Measurements from ENCODE around the gene RNF7.
"Not testable (repeated sequence)": the region's sequence is repeated elsewhere in the genome, so short reads cannot be mapped to it uniquely, and the experiment has no call there.

Gene RNF7

DNA sequence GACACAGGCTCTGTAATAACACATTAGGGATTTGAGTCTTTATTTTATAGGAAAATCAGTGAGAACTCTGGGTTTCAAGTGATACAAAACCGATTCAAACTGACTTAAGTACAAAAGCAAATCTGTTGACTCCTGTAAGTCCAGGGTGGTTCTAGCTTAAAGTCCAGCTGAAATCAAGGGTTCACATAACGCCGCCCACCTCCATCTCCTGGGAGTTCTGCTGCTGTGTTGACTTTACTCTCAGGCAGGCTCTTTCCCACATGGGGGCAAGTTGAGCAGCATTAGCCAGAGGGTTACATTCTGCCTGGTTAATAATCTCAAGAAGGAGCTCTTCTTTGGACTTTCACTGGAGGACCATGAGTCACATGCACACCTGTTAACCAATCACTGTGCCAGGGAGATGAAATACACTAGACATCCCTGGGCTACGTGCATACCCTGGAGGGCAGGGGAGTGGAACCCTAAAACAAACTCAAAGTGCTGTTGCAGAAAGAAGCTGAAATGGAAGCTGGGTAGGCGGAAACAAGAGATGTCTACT, 9.7 kb upstream of the RNF7 start:
- DNase-seq = no peak

DNA sequence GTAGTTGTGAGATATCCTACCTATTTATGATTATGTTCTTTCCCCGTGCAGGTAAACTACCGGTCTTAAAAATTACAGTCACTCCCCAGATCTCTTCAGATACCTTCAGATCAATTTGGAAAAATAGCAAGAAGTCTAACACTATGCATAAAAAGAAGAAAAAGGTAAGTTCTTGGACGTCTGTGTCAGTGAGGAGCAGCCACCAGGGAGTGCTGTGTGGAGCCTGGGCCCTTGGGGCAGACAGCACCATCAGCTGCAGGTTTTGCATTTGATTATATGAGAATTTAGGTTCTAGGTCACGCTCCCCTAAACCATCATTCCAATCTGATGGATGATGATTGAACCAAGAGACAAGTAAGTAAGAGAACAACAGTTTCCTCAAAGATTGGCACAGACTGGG, 8.9 kb upstream of the RNF7 start:
- no peak for DNase-seq

DNA sequence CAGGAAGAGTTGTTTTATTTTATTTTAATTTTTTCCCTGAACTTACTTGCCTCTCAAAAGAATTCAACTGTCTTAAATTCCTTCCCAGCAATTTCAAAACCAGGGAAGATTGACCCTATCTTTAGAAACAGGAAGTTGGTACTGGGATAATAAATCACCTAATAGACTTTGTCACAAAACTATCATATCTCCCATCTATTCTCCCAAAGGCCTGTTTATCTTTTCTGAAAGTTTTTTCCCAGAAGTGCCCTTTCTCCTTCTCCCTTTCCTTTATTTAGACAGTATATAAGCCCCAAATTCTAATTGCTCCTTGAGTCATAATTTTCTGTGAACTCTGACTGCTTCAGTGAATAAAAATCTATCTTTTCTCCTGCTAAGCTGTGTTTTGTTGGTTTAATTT, 2.9 kb upstream of the RNF7 start:
- DNase-seq = no peak

DNA sequence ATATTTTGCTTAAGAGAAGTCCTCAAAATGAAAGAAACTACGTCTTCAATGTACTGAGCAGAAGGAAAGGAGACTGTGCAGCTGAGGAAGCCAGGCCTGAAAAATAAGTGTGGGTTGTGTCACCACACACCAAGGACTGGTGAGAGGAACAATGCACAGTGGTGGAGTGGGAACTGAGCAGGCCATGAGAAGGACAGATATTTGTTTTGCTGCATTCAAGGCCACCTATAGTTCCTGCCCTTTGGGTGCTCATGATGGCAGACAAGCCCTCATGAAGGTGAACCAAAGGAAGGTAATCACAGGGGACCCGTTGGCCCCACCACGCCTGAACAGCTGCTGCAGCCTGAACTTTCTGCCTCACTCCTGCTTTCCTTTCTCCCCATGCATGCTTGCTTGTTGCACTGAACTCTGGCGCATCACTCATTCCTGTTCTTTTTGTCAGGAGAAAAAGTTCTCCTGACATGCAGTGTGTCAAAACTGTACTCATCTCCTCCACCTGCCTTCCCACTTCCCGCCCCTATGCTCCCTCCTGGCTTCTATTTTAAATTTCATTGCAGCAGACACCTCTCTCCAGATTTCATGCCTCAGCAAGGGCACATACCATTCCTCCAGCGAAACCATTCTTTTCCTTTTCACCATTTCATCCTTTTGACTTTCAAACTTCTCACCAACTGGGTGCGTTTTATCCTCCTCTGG, 2.2 kb upstream of the RNF7 start:
- no peak for DNase-seq

DNA sequence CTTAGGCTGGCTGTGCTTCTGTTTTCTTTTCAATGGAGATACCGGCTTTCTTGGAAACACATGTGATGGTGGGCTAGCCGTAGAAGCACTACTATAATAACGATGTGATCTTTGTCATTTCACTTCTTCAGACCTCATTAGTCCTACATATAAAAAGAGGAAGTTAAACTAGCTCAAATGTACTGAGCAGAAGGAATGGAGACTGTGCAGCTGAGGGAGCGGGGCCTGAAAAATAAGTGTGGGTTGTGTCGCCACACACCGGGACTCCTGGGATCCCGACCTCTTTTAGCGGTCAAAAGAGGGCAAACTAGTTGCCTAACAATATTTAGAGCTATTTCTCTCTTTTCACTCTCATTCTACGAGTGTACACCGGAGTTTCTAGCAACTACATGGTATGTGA, 1.0 kb upstream of the RNF7 start:
- DNase-seq = no peak

DNA sequence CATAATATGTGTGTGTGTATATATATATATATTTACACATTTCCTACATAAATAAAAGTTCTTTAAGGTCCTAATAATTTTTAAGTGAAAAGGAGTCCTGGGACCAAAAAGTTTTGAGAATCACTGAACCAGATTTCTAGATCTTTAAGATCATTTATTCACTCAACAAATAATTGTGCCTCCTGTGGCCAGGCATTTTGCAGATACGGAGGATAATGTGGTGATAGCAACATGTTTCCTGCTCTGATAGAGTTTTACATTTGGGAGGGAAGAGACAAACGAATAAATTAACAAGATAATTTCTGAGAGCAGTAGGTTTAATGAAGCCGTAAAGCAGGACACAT, 448 bp upstream of the RNF7 start:
- DNase-seq = no peak

DNA sequence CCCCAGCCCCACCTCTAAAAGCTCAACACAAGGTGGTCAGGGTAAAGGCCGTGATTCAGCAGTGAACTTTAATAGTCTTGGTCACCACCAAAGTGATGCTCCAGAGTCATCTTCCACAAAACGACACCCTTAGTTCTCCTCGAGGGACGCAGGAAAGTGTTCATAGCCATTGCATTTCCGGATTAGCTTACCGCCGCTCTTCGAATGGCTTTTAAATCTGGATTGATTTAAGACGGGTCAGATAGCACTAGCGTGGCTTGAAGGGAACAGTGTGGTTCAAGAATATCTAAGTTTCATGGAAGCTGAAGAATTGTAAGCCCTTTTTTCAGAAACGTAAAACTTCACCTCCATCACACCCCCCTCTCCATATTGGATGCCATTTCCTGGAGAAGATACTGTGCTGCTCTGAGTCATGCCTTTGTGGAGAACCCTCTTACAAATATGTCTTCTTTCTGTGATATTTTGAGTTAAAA, 829 bp downstream of the RNF7 start:
- DNase-seq = no peak

DNA sequence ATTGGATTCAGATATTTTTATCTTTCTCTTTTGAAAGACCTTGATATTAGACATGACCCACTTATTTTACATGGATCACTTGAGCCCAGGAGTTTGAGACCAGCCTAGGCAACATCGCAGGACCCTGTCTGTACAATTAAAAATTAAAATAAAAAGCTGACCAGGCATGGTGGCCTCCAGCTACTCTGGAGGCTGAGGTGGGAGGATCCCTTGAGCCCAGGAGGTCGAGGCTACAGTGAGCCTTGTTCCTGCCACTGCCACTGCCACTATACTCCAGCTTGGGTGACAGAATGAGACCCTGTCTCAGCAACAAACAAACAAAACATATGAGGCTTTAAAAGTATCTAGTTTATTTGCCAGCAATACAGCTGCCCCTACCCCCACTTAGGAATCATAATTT, 1.6 kb downstream of the RNF7 start:
- DNase-seq = no peak

DNA sequence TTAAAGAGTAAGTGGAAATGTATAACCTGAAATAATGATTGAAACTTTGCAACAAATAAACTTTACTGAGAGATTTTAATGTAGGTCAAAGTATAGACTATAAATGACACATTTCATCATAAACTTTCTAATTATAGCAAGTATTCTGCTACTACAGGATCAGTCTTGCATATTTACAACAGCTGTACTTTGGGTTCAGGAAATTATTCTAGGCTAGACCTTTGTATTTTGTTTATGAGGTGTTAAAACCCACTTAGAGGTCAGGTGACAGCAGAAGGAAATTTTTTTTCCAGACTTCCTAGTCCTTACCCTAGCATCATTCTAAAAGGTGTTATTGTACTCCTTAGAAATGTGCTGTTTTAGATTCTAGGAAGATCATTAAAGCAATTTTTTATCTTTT, 2.3 kb downstream of the RNF7 start:
- DNase-seq = no peak

DNA sequence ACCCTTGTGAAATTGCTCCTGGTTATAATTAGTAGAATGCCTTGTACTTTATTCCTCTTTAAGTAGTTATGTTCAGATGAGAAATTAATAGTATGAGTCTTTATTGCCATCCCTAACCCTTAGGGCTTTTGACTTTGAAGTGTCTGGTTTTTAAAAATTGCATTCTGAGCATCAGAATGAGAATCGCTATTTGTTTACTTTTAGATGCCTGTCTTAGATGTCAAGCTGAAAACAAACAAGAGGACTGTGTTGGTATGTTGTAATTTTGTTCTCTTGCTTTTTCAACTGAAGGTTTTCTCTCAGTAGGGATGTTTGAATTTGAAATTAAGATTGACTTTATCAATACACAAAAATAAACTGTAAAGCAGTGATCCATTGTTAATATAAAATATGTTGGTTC, 5.2 kb downstream of the RNF7 start:
- DNase-seq = no peak

DNA sequence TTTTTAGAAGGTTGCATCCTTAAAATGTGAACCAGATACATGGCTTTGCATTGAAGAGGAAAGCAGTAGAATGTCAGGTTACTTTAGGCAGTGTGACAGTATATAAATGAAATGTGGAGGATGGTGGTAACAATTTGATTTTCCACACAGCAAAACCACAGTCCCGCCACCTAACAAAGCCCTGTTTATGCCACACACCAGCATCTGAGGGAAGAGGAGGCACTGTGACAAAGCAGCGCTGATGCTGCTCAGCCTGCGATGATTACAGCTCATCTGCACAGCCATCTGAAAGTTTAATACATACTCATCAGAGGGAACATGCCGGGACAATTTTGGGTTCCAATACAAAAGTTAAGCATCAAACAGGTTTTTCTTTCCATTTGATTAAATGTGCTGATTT, 8.9 kb downstream of the RNF7 start:
- DNase-seq = no peak

DNA sequence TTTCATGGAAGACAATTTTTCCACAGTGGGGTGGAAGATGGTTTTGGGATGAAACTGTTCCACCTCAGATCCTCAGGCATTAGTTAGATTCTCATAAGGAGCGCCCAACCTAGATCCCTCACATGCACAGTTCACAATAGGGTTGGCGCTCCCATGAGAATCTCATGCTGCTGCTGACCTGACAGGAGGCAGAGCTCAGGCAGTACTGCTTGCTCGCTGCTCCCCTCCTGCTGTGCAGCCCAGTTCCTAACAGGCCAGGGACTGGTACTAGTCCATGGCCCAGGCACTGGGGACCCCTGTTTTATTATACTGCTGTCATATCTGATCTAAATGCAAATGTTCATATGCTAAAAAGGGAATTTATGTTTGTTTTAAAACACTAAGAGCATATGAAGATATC, 15.3 kb downstream of the RNF7 start:
- DNase-seq = no peak

DNA sequence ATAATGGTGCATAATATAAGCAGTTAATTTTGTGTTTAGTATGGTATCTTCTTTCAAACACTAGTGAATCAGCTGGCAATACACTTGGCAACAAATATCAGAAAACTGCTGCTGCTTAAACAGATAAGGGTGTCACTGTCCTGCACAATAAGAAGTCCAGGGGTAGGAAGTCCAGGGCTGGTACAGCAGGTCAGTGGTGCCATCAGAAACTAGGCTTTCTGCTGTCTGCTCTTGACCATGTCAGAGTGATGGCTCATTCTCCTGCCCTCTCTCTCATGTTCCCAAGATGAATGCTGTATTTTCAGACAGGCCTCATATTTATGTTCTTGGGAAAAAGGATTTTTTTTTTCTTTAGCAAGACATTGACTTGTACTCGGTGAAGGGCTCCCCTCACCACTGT, 15.9 kb downstream of the RNF7 start:
- DNase-seq = no peak

DNA sequence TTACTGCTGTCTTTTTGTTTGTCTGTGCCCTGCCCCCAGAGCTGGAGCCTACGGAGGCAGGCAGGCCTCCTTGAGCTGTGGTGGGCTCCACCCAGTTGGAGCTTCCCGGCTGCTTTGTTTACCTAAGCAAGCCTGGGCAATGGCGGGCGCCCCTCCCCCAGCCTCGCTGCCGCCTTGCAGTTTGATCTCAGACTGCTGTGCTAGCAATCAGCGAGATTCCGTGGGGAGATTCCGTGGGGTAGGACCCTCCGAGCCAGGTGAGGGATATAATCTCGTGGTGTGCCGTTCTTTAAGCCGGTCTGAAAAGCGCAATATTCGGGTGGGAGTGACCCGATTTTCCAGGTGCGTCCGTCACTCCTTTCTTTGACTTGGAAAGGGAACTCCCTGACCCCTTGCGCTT, 24.5 kb downstream of the RNF7 start:
- not testable (repeated sequence) for DNase-seq

DNA sequence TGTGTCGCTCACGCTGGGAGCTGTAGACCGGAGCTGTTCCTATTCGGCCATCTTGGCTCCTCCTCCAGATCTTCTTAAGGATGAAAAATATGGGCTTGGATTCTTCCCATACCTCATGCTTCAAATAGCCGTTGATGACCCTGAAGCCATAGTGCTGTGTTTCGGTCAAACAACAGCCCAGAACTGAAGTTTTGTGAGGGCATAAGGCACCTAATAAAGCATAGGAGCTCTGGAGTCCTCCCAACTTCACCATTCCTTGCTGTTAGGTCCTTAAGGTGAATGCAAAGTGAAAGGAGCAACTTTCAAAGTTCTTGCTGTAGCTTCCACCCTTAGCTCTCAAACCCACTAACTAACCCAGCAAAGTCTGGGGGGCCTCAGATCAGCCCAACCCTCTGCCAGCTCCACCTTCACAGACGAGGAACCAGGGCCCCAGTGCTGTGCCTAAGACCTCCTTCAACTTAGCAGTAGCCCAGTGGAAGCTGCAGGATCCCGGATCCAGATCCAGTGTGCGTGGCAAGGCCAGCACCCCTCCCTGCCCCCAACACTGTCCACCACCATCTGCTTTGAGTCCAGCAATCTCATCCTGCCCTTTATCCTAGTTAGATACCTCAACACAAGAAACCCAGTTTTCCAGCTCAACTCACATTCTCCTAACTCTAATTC, 25.1 kb downstream of the RNF7 start, which contains the start of gene GRK7:
GRK7 (plus strand) TSS at position 321 of the 663 bp plus-strand sequence. CDS start 14,877 bp downstream, outside the sequence.
- no peak for DNase-seq

DNA sequence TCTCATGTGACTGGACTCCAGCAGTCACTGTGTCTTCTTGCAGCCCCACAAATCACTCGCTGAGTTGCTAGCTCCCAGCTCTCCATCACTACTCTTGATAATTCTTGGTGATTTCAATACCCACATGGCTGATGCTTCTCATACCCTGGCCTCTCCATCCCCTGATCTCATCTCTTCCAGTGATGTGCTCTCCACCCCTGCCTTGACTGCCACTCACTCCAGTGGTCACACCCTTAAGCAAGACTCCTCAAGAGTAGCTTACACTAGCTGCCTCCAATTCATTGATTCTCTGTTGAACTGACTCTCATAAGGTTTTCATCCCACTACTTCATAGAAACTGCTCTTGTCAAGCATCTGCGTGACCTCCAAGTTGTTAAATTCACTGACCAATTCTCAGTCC, 25.9 kb downstream of the RNF7 start:
- DNase-seq = no peak

DNA sequence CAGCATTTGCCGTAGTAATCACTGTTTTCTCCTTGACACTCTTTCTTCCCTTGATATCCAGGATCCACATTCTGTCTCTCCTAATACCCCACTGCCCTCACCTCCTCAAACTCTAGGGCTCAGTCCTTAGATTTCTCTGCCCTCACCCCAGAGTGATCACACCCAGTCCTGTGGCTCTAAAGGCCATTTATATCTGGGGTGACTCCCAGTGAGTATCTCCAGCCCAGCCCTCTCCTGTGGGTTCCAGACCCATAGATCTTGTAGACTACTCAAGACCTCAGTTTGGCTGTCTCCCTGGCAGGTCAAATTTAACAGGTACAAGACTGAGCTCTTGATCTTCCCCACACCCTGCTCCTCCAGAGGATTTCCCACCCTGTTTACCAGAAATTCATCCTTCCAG, 26.4 kb downstream of the RNF7 start:
- no peak for DNase-seq

DNA sequence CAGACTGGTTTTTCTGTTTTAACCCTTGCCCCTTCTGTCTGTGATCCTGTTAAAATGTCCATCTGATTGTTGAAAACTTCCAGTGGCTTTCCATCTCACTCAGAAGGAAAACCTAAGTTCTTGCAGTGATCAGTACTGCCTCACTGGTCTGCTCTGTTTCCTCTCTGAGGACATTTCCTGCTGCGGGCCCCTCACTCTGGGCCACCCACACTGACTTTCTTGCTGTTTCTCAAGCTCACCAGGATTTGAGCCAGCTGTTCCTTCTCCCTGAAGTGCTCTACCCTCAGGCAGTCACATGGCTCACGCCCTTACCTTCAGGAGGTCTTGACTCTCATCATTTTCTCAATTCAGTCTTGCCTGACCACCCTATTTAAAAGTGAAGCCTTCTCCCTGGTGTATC, 26.9 kb downstream of the RNF7 start:
- DNase-seq = peak; percentile 21

DNA sequence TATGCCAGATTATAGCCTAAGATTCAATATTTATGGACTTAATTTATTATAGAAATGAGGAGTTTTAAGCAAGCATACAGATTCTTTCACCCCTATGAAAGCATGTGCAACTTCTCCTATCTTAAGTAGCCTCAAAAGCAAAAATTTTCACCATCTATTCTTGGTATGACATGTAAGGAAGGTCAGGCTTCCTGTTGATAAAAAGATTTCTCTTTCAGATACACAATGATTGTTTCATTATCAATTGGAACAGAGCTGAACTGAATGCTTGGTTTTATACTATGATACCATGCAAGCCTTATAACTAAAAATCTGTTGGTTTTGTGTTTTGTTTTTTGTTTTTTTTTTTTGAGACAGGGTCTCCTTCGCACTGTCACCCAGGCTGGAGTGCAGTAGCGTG, 29.0 kb downstream of the RNF7 start:
- DNase-seq = no peak

DNA sequence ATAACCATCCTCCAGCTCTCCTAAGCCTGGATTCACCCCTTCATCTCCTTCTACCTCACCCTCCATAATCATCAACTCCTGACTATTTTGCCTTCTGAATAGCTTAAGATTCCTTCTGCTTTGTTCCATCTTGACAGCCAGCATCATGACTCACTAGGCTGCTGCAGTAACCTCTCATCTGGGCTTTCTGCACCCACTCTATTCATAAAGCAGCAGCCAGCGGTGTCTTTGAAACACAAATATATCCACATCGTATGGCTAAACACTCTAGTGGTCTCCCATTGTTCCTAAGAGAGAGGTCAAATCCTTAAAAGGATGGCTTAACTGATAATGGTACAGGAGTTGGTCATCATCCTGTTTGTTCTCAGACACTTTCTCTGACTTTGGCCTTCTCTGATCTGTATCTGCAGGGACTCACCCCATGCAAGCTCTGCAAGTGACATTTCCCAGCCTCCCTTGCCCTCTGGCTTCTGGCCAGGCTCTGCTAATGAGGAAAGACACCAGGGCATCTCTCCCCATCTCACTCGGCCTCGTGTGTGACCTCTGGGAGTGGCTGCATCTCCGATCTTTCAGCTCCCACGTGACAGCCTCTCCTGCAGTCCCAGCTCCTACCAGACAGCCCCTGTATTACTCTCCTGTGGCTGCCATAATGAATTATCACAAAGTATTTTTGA, 31.3 kb downstream of the RNF7 start:
- no peak for DNase-seq

DNA sequence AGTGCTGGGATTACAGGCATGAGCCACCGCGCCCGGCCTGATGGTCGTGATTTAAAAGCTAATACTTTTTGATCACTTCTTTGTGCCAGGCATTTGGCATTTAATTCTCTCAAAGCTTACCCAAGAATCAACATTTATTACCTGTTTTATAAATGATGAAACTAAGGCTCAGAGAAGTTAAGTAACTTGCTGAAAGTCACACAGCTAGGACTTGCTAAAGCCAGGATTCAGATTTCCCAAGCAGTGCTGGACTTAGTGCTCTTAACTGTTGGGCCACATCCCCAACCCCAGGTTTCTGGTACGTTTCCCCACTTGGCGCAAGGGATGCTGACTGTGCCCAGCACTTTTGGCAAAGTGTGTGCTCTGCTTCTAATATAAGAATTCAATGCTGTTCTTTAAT, 35.6 kb downstream of the RNF7 start:
- no peak for DNase-seq

DNA sequence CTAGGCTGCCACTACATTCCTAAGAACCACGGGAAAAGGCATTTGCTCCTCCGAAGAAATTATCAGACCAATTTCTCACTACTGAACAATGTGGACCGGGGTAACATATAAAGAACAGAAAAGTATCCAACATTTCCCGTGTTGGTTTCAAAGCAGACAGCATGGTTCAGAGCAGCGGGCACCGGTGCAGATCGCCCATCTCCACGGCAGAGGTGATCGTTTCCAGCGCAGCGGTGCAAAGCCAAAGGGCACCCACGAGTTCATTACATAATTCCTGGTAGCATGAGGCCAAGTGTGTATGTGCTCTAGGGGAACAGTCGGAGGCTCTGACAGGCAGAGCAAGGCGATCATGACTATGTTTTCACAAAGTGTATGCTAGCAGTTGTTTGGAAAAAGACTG, 38.3 kb downstream of the RNF7 start:
- DNase-seq = no peak

DNA sequence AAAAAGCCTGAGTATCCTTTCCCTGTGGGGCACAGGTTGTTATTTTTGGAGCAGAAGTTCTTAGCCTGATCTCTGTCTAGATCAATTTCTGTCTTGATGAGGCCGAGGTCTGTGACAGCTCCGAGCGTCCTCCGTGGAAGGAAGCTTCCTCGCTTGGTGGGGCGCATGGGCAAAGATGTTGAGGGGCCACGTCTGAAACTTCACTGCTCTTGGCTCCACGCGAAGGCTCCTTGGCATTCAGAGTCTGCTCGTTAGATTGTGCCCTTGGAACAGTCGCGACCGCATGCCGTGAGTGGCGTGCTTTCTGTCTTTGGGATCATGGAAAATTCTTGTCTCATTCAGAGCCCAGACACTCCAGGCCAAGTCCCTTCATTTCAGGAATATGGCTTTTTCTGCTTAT, 38.8 kb downstream of the RNF7 start:
- DNase-seq = no peak
